RWPE2 (cell line): ENCODE measurements around the gene AGTPBP1.

Experiments
- ATAC-seq: fragments of 200-7000 bp; cut with Tn5 transposase; 3 replicates; pipeline ENCODE4 v1.9.1; 2021; ENCODE audit warnings: low read depth
- DNase-seq: peaks from one replicate; pipeline ENCODE4 v3.0.0-alpha.2; 2020; ENCODE audit warnings: low spot score
- H3K27ac ChIP-seq: fragments of 450-650 bp; 2 replicates; pipeline ENCODE4 v1.5.1; 2017; ENCODE audit warnings: mild to moderate bottlenecking; ENCODE audit not compliant: poor library complexity, severe bottlenecking
- H3K27me3 ChIP-seq: fragments of 250-450 bp; sonication (Bioruptor Pico); 2 replicates; pipeline ENCODE4 v1.5.1; 2021; ENCODE audit warnings: mild to moderate bottlenecking, moderate library complexity; ENCODE audit not compliant: insufficient read depth, poor library complexity, severe bottlenecking
- H3K36me3 ChIP-seq: fragments of 250-450 bp; sonication (Bioruptor Pico); 2 replicates; pipeline ENCODE4 v1.5.1; 2020; ENCODE audit warnings: low read depth, mild to moderate bottlenecking, moderate library complexity
- H3K4me1 ChIP-seq: fragments of 250-450 bp; sonication (Bioruptor Pico); 2 replicates; pipeline ENCODE4 v1.5.1; 2021; ENCODE audit warnings: mild to moderate bottlenecking, moderate library complexity; ENCODE audit not compliant: insufficient read depth, poor library complexity, severe bottlenecking
- H3K4me3 ChIP-seq: fragments of 250-450 bp; sonication (Bioruptor Pico); 2 replicates; pipeline ENCODE4 v1.5.1; 2021; ENCODE audit warnings: mild to moderate bottlenecking, moderate library complexity; ENCODE audit not compliant: severe bottlenecking
- H3K9me3 ChIP-seq: fragments of 250-450 bp; sonication (Bioruptor Pico); 2 replicates; pipeline ENCODE4 v1.5.1; 2021; ENCODE audit warnings: mild to moderate bottlenecking, moderate library complexity; ENCODE audit not compliant: severe bottlenecking
- CTCF ChIP-seq: fragments of 450-650 bp; IDR thresholded peaks from one replicate; pipeline ENCODE4 v1.5.1; 2017; ENCODE audit warnings: mild to moderate bottlenecking, moderate library complexity; ENCODE audit not compliant: poor library complexity, severe bottlenecking

AGTPBP1 gene

GRCh38 chr9:85717220-85717619 is 24.5 kb downstream of the AGTPBP1 start:
- Histone ChIP-seq H3K27ac (no peak overlapping the region), H3K27me3 (no peaks in the 10 kb centered on the region), H3K4me3 (no peak overlapping the region), H3K4me1 (no peaks in the 10 kb centered on the region), H3K36me3 (no peaks in the 10 kb centered on the region), H3K9me3 (no peaks in the 10 kb centered on the region)
- TF ChIP-seq CTCF = no peak
- no peak for DNase-seq
- ATAC-seq = no peak

- no peak for ATAC-seq
- no peak for TF ChIP-seq CTCF
- H3K4me1 ChIP-seq = no peaks in the 10 kb centered on the region
Measured at GRCh38 chr9:85716031-85716877, 25.5 kb downstream of the AGTPBP1 start.

GRCh38 chr9:85715587-85715986 is 26.2 kb downstream of the AGTPBP1 start:
- H3K27ac ChIP-seq = no peak overlapping the region
- no peaks in the 10 kb centered on the region for H3K36me3 ChIP-seq
- no peaks in the 10 kb centered on the region for H3K9me3 ChIP-seq
- DNase-seq (no peak), ATAC-seq (no peak)
- no peak for TF ChIP-seq CTCF
- no peaks in the 10 kb centered on the region for H3K27me3 ChIP-seq
- H3K4me1 ChIP-seq = no peaks in the 10 kb centered on the region
- no peak overlapping the region for H3K4me3 ChIP-seq

More at GRCh38 chr9:85716031-85716877, 25.5 kb downstream of the AGTPBP1 start:
- no peak overlapping the region for H3K4me3 ChIP-seq
- H3K27me3 ChIP-seq = no peaks in the 10 kb centered on the region
- no peaks in the 10 kb centered on the region for H3K9me3 ChIP-seq
- H3K36me3 ChIP-seq = no peaks in the 10 kb centered on the region
- DNase-seq = no peak
- H3K27ac ChIP-seq = no peak overlapping the region

- TF ChIP-seq CTCF = no peak
- Histone ChIP-seq H3K4me1 (no peaks in the 10 kb centered on the region), H3K9me3 (peaks cover 2% of the 10 kb centered on the region), H3K27me3 (no peaks in the 10 kb centered on the region), H3K36me3 (no peaks in the 10 kb centered on the region), H3K4me3 (no peak overlapping the region), H3K27ac (no peak overlapping the region)
- ATAC-seq (no peak), DNase-seq (no peak)
Measured at GRCh38 chr9:85713897-85714296, 27.9 kb downstream of the AGTPBP1 start.

GRCh38 chr9:85704744-85705143 is 37.0 kb downstream of the AGTPBP1 start:
- Histone ChIP-seq H3K4me3 (no peak overlapping the region), H3K27ac (no peak overlapping the region), H3K9me3 (peaks cover 2% of the 10 kb centered on the region), H3K36me3 (no peaks in the 10 kb centered on the region), H3K27me3 (no peaks in the 10 kb centered on the region), H3K4me1 (no peaks in the 10 kb centered on the region)
- TF ChIP-seq CTCF = no peak
- no peak for ATAC-seq
- DNase-seq = no peak
